OCI-LY3 (cell line): ENCODE measurements around the gene GCC1.

ENCODE experiments used
- CTCF ChIP-seq: fragments of 200-600, 300-600 bp; sonication (generic); IDR thresholded peaks from 2 replicates; pipeline ENCODE4 v1.5.1; 2014; ENCODE audit warnings: antibody characterized with exemption, low read length, low read depth
- EZH2phosphoT487 ChIP-seq: fragments of 200-600 bp; shearing (Covaris generic); IDR thresholded peaks from 2 replicates; pipeline ENCODE4 v1.6.1; 2018; ENCODE audit warnings: antibody characterized with exemption, mixed run types, low read depth

GRCh38 chr7:127556404-127556803, 29.0 kb downstream of the GCC1 start:
- TF ChIP-seq CTCF = no peak
- TF ChIP-seq EZH2phosphoT487 = no peak
